Endothelial cell of umbilical vein (primary cell): ENCODE results near the gene LPAR4. TPM values are rescaled to one million over a fixed set of nuclear protein-coding genes. Genes with fewer than 3 reads are reported as not detected.
"Not testable (repeated sequence)": the region's sequence is repeated elsewhere in the genome, so short reads cannot be mapped to it uniquely, and the experiment has no call there.

Experiments used
- BruUV-seq: library from RNA; stranded (reverse); fragments of 400-500 nt; replicated peaks from 2 replicates; lab custom pipeline; 2021; lab: Mats Ljungman, UMichigan
- CTCF ChIA-PET: fragments of 300-600, 350-600 bp; sonication (Branson Sonifier 250); formaldehyde crosslinking; loops from one replicate; lab custom pipeline; 2021; ENCODE audit warnings: antibody characterized with exemption, inconsistent platforms; lab: Charles Lee
- POLR2A ChIA-PET: fragments of 300-600, 350-600 bp; sonication (Branson Sonifier 250); formaldehyde crosslinking; loops from one replicate; lab custom pipeline; 2021; ENCODE audit warnings: antibody characterized with exemption, inconsistent platforms; lab: Charles Lee
- DNase-seq: peaks from one replicate; pipeline ENCODE4 v3.0.0-alpha.2; 2011; ENCODE audit warnings: low read depth, low spot score
- FAIRE-seq: peaks from 2 replicates; lab custom pipeline; 2011; peaks lifted over from hg19 to GRCh38; lab: Jason Lieb, UNC
- H2AFZ ChIP-seq: 2 replicates; pipeline ENCODE4 v1.6.0; 2012; ENCODE audit warnings: low read depth, low read length, control low read depth, inconsistent platforms
- H3K27ac ChIP-seq: 2 replicates; pipeline ENCODE4 v1.5.1; 2011; ENCODE audit warnings: low read depth, mild to moderate bottlenecking, control low read depth, low read length, moderate library complexity; ENCODE audit not compliant: insufficient read depth
- H3K27me3 ChIP-seq, 2 experiments: 2 replicates each; pipeline versions ENCODE4 v1.6.0 to v1.6.1; 2011; ENCODE audit warnings: low read length in 2 of 2, mixed read lengths in 1 of 2; ENCODE audit not compliant: control insufficient read depth in 2 of 2, insufficient read depth in 2 of 2
- H3K36me3 ChIP-seq, 2 experiments: 2 replicates in 1 of 2; 3 replicates in 1 of 2; pipeline ENCODE4 v1.5.1; 2011; ENCODE audit warnings: low read length in 2 of 2, mild to moderate bottlenecking in 1 of 2, moderate library complexity in 1 of 2; ENCODE audit not compliant: control insufficient read depth in 2 of 2, insufficient read depth in 2 of 2; ENCODE audit errors: extremely low read depth in 1 of 2
- H3K4me1 ChIP-seq: 3 replicates; pipeline ENCODE4 v1.5.1; 2011; ENCODE audit warnings: mild to moderate bottlenecking, low read length; ENCODE audit not compliant: control insufficient read depth, insufficient read depth; ENCODE audit errors: extremely low read depth
- H3K4me2 ChIP-seq: 2 replicates; pipeline ENCODE4 v1.6.1; 2011; ENCODE audit warnings: low read length, control low read depth, mixed read lengths; ENCODE audit not compliant: insufficient read depth
- H3K4me3 ChIP-seq, 3 experiments: fragments of 200-600 bp in 1 of 3; sonication (generic), shearing (Covaris generic) in 1 of 3; replicated peaks in 1 of 3; 2 replicates each; pipeline ENCODE4 v1.5.1; 2011 to 2016; ENCODE audit warnings: control low read depth in 3 of 3, low read length in 3 of 3, mild to moderate bottlenecking in 2 of 3, inconsistent platforms in 1 of 3, low read depth in 1 of 3, moderate library complexity in 1 of 3; ENCODE audit not compliant: insufficient read depth in 1 of 3
- H3K79me2 ChIP-seq: 2 replicates; pipeline ENCODE4 v1.6.0; 2012; ENCODE audit warnings: low read length, inconsistent platforms; ENCODE audit not compliant: control insufficient read depth, insufficient read depth
- H3K9ac ChIP-seq: replicated peaks from 2 replicates; pipeline ENCODE3; 2011; ENCODE audit warnings: low read length, control low read depth; ENCODE audit not compliant: insufficient read depth; ENCODE audit errors: extremely low read depth
- H3K9me1 ChIP-seq: replicated peaks from 3 replicates; pipeline ENCODE4 v1.6.0; 2011; ENCODE audit warnings: mild to moderate bottlenecking, low read length; ENCODE audit not compliant: control insufficient read depth, insufficient read depth; ENCODE audit errors: extremely low read depth
- H3K9me3 ChIP-seq: replicated peaks from 2 replicates; pipeline ENCODE4 v1.5.1; 2012; ENCODE audit warnings: low read length, inconsistent platforms; ENCODE audit not compliant: control insufficient read depth, insufficient read depth
- H4K20me1 ChIP-seq: replicated peaks from 2 replicates; pipeline ENCODE3; 2011; ENCODE audit warnings: mild to moderate bottlenecking, low read length; ENCODE audit not compliant: control insufficient read depth, insufficient read depth; ENCODE audit errors: extremely low read depth
- EZH2 ChIP-seq: IDR thresholded peaks from 2 replicates; pipeline ENCODE4 v1.6.1; 2012; ENCODE audit warnings: borderline replicate concordance, low read depth, mild to moderate bottlenecking, moderate library complexity, low read length, inconsistent platforms; ENCODE audit not compliant: severe bottlenecking
- GATA2 ChIP-seq: IDR thresholded peaks from 2 replicates; pipeline ENCODE4 v1.7.0; 2011; ENCODE audit warnings: low read depth, mild to moderate bottlenecking, moderate library complexity, mixed read lengths, low read length; ENCODE audit not compliant: insufficient read length, insufficient read depth
- JUN ChIP-seq: IDR thresholded peaks from 2 replicates; pipeline ENCODE4 v1.6.1; 2011; ENCODE audit warnings: borderline replicate concordance, low read depth; ENCODE audit not compliant: insufficient read length, insufficient read depth
- MYC ChIP-seq: IDR thresholded peaks from one replicate; pipeline ENCODE4 v1.6.1; 2011; ENCODE audit warnings: mild to moderate bottlenecking, low read depth, low read length
- POLR2AphosphoS5 ChIP-seq: IDR thresholded peaks from 2 replicates; pipeline ENCODE4 v1.6.1; 2012; ENCODE audit warnings: low read depth, mild to moderate bottlenecking, control low read depth, low read length, moderate library complexity; ENCODE audit not compliant: insufficient read depth
- dilution Hi-C: fragments of 300-500 bp; cut with MboI; formaldehyde crosslinking; loops from one replicate; pipeline ENCODE4 v1.15.0; 2019; ENCODE audit warnings: low sequenced_read_pairs; ENCODE audit not compliant: extremely low pct_ligation_motif_present
- intact Hi-C: fragments of 100-400 bp; cut with micrococcal nuclease; formaldehyde crosslinking; loops from one replicate; pipeline ENCODE4 v1.10.0; 2022
- polyA plus RNA-seq, 4 experiments: library from polyadenylated mRNA; depleted of rRNA in 3 of 4; stranded (reverse) in 3 of 4; unstranded in 1 of 4; fragments of >200 nt; gene quantifications; 2 replicates each; pipeline versions ENCODE4 v1.2.1 to v1.2.3, GENCODE V29; 2011 to 2012; ENCODE audit warnings: missing spikeins in 1 of 4
- total RNA-seq: library from RNA; stranded (reverse); gene quantifications from 2 replicates; pipeline ENCODE4 v1.2.3, GENCODE V29; 2021
- TF ChIP-seq, protein P1 (sequence below), 2 donors: IDR thresholded peaks; 1 replicate in 1 of 2; 2 replicates in 1 of 2; pipeline ENCODE4 v1.5.1; 2011; ENCODE audit warnings: low read length in 2 of 2, mild to moderate bottlenecking in 2 of 2, moderate library complexity in 2 of 2, control low read depth in 1 of 2, inconsistent platforms in 1 of 2, low read depth in 1 of 2; ENCODE audit not compliant: insufficient read depth in 1 of 2; ENCODE audit errors: extremely low read depth in 1 of 2

The LPAR4 gene
- total and polyA plus RNA-seq, 2 donors (not counting 3 experiments of a cell fraction or from before 2014, with no cell fraction given), result 0.07 to 0.49 TPM

DNA sequence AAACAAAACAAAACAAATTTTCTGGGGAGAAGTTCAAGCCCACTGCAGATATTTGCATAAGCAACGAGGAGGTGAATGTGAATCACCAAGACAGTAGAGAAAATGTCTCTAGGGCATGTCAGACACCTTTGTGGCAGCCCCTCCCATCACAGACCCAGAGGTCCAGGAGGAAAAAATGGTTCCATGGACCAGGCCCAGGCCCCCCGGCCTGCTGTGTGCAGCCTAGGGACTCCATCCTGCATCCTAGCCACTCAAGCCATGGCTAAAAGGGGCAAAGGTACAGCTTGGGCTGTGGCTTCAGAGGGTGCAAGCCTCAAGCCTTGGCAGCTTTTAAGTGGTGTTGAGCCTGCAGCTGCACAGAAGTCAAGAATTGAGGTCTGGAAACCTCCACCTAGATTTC lies 54.0 kb downstream of the LPAR4 start:
- Histone ChIP-seq H3K27ac (no peak overlapping the region), H3K36me3 (no peaks in the 10 kb centered on the region), H3K9me1 (no peaks in the 10 kb centered on the region), H2AFZ (no peak overlapping the region), H3K79me2 (no peaks in the 10 kb centered on the region), H3K4me3 (no peak overlapping the region), H3K9me3 (no peaks in the 10 kb centered on the region), H3K27me3 (no peaks in the 10 kb centered on the region), H3K4me2 (no peak overlapping the region), H3K9ac (no peak overlapping the region), H4K20me1 (no peaks in the 10 kb centered on the region), H3K4me1 (no peaks in the 10 kb centered on the region)
- TF ChIP-seq, protein P1, sequence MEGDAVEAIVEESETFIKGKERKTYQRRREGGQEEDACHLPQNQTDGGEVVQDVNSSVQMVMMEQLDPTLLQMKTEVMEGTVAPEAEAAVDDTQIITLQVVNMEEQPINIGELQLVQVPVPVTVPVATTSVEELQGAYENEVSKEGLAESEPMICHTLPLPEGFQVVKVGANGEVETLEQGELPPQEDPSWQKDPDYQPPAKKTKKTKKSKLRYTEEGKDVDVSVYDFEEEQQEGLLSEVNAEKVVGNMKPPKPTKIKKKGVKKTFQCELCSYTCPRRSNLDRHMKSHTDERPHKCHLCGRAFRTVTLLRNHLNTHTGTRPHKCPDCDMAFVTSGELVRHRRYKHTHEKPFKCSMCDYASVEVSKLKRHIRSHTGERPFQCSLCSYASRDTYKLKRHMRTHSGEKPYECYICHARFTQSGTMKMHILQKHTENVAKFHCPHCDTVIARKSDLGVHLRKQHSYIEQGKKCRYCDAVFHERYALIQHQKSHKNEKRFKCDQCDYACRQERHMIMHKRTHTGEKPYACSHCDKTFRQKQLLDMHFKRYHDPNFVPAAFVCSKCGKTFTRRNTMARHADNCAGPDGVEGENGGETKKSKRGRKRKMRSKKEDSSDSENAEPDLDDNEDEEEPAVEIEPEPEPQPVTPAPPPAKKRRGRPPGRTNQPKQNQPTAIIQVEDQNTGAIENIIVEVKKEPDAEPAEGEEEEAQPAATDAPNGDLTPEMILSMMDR (IDR thresholded peaks at IDR 0.05; ENCODE audit: extremely low read depth in 1 of 2, insufficient read depth in 1 of 2, low read depth in 1 of 2, low read length in 2 of 2), result no peak
- TF ChIP-seq GATA2 (no peak), JUN (no peak), POLR2AphosphoS5 (no peak), MYC (no peak), EZH2 (no peak)
- FAIRE-seq (no peak), DNase-seq (no peak)
- POLR2A ChIA-PET, result no interaction called here
- dilution Hi-C loops, result no loop called here
- CTCF ChIA-PET, result no interaction called here
- intact Hi-C loops, result no loop called here
- BruUV-seq, result no TSS peak

DNA sequence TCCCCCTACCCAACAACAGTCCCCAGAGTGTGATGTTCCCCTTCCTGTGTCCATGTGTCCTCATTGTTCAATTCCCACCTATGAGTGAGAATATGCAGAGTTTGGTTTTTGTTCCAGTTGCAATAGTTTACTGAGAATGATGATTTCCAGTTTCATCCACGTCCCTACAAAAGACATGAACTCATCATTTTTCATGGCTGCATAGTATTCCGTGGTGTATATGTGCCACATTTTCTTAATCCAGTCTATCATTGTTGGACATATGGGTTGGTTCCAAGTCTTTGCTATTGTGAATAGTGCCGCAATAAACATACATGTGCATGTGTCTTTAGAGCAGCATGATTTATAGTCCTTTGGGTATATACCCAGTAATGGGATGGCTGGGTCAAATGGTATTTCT lies 55.0 kb downstream of the LPAR4 start:
- CTCF ChIA-PET, H3K27ac ChIP-seq, FAIRE-seq, BruUV-seq, dilution Hi-C loops, DNase-seq, H3K9me1 ChIP-seq, H4K20me1 ChIP-seq, H3K9me3 ChIP-seq, H3K4me3 ChIP-seq, H3K27me3 ChIP-seq, POLR2A ChIA-PET, H3K4me2 ChIP-seq, H3K36me3 ChIP-seq, H3K4me1 ChIP-seq, H3K9ac ChIP-seq, H3K79me2 ChIP-seq, intact Hi-C loops, H2AFZ ChIP-seq: not testable (repeated sequence)

Other genes starting within 250 kb of the LPAR4 start
- gene RTL3, start 88.4 kb upstream of the LPAR4 start, total RNA-seq, result not detected in 2 replicates
- gene RTL3, start 88.4 kb upstream of the LPAR4 start, polyA plus RNA-seq, result 0.04 TPM in 1 of 2 replicates, not detected in the other
- gene P2RY10, start 197.7 kb downstream of the LPAR4 start, total RNA-seq, result not detected in 2 replicates
- gene P2RY10, start 197.7 kb downstream of the LPAR4 start, polyA plus RNA-seq, result not detected in 2 replicates